DND-41 (cell line): ENCODE measurements around the gene ERC2.

Source experiments
- CTCF ChIP-seq: IDR thresholded peaks from 2 replicates; pipeline ENCODE4 v1.5.1; 2012; ENCODE audit warnings: borderline replicate concordance, low read length, moderate library complexity, mild to moderate bottlenecking; ENCODE audit not compliant: poor library complexity, severe bottlenecking; ENCODE audit errors: extremely low read depth
- EZH2 ChIP-seq: IDR thresholded peaks from 3 replicates; pipeline ENCODE4 v1.6.1; 2012; ENCODE audit warnings: borderline replicate concordance, low read depth, mild to moderate bottlenecking, moderate library complexity, low read length, inconsistent platforms; ENCODE audit not compliant: severe bottlenecking

DNA sequence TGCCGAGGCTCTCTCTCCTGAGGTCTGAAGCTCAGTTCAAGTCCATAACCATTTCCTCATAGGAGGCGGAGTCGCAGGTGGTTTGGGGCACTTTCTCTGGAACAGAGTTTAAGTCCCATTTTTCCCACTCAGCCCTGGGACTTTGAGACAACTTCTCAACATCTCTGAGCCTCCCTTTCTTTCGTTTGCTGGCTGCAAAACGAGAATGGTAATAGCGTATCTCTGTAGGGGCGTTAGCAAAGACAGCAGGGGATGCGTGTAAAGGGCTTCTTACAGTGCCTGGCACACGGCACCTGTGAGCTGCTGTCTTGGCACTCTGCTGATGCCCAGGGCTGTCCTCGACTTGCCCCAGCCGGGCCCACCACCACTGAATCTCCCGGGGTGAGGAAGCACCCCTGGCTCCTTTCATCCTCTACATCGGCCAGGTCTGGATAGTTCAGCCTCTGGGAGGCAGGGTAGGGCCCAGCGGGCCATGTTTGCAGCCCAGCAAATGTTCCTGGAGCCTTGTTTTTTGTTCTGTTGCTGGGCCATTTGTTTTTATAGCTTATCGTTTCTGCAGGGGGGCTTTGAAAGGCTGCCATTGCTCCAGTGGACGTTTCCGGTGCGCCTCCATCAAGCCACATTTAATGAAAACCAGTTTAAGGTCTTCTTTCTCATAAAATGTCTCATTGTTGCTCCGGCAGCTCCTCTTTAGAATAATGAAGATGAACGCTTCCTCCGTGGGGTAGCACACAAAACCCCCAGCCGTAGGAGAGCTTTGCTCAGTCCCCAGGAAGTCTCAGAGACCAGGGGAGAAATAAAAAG is 921.2 kb downstream of the ERC2 start:
- TF ChIP-seq CTCF (no peak), EZH2 (no peak)
